CD4-positive, alpha-beta T cell treated with Interleukin-10 for 1 hour (primary cell): ENCODE measurements around the gene RPL31.

Source experiments
- DNase-seq: peaks from one replicate; pipeline ENCODE4 v3.0.0-alpha.2; 2020

The RPL31 gene

GRCh38 chr2:101001691-101002561 lies at the start of gene RPL31:
Gene RPL31, plus strand, starts transcription at chr2:101002289. Its CDS starts 413 bp downstream, at chr2:101002702.
- peak; percentile 97 for DNase-seq

GRCh38 chr2:100952512-100952911 lies 49.6 kb upstream of the RPL31 start:
- no peak for DNase-seq

- no peak for DNase-seq
Measured at GRCh38 chr2:100953406-100954043, 48.6 kb upstream of the RPL31 start.

- DNase-seq = no peak
Measured at GRCh38 chr2:100954044-100954420, 48.1 kb upstream of the RPL31 start.

GRCh38 chr2:100955226-100955625 lies 46.9 kb upstream of the RPL31 start:
- no peak for DNase-seq

GRCh38 chr2:100956081-100956480 lies 46.0 kb upstream of the RPL31 start:
- no peak for DNase-seq

- no peak for DNase-seq
Measured at GRCh38 chr2:100957996-100958653, 44.0 kb upstream of the RPL31 start.

- no peak for DNase-seq
Measured at GRCh38 chr2:100959225-100959880, 42.7 kb upstream of the RPL31 start.

GRCh38 chr2:100960688-100961087 lies 41.4 kb upstream of the RPL31 start:
- DNase-seq = no peak

- no peak for DNase-seq
Measured at GRCh38 chr2:100962366-100963025, 39.6 kb upstream of the RPL31 start.

- DNase-seq = no peak
Measured at GRCh38 chr2:100963026-100963375, 39.1 kb upstream of the RPL31 start.

GRCh38 chr2:100964222-100964621 lies 37.9 kb upstream of the RPL31 start:
- DNase-seq = peak; percentile 8

- DNase-seq = no peak
Measured at GRCh38 chr2:100964681-100965169, 37.4 kb upstream of the RPL31 start.

- DNase-seq = no peak
Measured at GRCh38 chr2:100965596-100965995, 36.5 kb upstream of the RPL31 start.

GRCh38 chr2:100967716-100968115 lies 34.4 kb upstream of the RPL31 start:
- no peak for DNase-seq

- DNase-seq = no peak
Measured at GRCh38 chr2:100968146-100969145, 33.6 kb upstream of the RPL31 start.

- DNase-seq = no peak
Measured at GRCh38 chr2:100969998-100970397, 32.1 kb upstream of the RPL31 start.

- DNase-seq = no peak
Measured at GRCh38 chr2:100971221-100971620, 30.9 kb upstream of the RPL31 start.

GRCh38 chr2:100972452-100972851 lies 29.6 kb upstream of the RPL31 start:
- DNase-seq = no peak

GRCh38 chr2:100974712-100975520 lies 27.2 kb upstream of the RPL31 start:
- DNase-seq = no peak

GRCh38 chr2:100975521-100975785 lies 26.6 kb upstream of the RPL31 start:
- DNase-seq = no peak
